Peyer's patch (tissue), 4 donors: Measurements from ENCODE around the gene APOL1.

Source experiments
- POLR2A ChIP-seq, 2 donors: fragments of 450-650 bp; IDR thresholded peaks; one replicate each; pipeline ENCODE4 v1.5.1; 2017; ENCODE audit warnings: antibody characterized with exemption in 2 of 2, mild to moderate bottlenecking in 2 of 2, moderate library complexity in 2 of 2
- TF ChIP-seq, protein P1 (sequence below), 6 experiments: fragments of 450-650 bp in 4 of 6; fragments of 200-600 bp in 2 of 6; sonication (generic) in 1 of 6; IDR thresholded peaks; one replicate each; pipeline ENCODE4 v1.5.1; 2017 to 2019; ENCODE audit warnings: antibody characterized with exemption in 6 of 6, mild to moderate bottlenecking in 3 of 6, moderate library complexity in 1 of 6

DNA sequence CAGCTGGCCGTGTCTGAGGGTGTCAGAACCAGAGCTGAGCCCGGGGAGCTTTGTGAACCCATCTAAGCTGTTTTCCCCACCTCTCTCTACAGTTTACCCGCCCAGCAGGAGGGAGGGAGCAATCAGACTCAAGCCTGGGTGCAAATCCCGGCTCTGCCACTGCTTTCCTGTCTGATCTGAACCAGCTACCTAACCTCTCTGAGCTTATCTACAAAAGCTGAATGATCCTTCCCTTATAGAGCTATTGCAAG is 13.9 kb upstream of the APOL1 start:
- no peak for TF ChIP-seq POLR2A (IDR thresholded peaks at IDR 0.05)
- TF ChIP-seq, protein P1, sequence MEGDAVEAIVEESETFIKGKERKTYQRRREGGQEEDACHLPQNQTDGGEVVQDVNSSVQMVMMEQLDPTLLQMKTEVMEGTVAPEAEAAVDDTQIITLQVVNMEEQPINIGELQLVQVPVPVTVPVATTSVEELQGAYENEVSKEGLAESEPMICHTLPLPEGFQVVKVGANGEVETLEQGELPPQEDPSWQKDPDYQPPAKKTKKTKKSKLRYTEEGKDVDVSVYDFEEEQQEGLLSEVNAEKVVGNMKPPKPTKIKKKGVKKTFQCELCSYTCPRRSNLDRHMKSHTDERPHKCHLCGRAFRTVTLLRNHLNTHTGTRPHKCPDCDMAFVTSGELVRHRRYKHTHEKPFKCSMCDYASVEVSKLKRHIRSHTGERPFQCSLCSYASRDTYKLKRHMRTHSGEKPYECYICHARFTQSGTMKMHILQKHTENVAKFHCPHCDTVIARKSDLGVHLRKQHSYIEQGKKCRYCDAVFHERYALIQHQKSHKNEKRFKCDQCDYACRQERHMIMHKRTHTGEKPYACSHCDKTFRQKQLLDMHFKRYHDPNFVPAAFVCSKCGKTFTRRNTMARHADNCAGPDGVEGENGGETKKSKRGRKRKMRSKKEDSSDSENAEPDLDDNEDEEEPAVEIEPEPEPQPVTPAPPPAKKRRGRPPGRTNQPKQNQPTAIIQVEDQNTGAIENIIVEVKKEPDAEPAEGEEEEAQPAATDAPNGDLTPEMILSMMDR (IDR thresholded peaks at IDR 0.05), result no peak
